Activated naive CD8-positive, alpha-beta T cell treated with anti-CD3 and anti-CD28 coated beads for 36 hours (primary cell): ENCODE results near the gene CRACR2B. TPM values are rescaled to one million over a fixed set of nuclear protein-coding genes. Genes with fewer than 3 reads are reported as not detected.

Source experiments
- DNase-seq: peaks from one replicate; pipeline ENCODE4 v3.0.0; 2021
- H3K27ac Mint-ChIP-seq: one replicate; pipeline ENCODE4 v1.8.0; 2022; ENCODE audit warnings: mild to moderate bottlenecking, moderate library complexity, mixed read lengths
- H3K27me3 Mint-ChIP-seq: one replicate; pipeline ENCODE4 v1.8.0; 2022; ENCODE audit warnings: mild to moderate bottlenecking, mixed read lengths
- H3K36me3 Mint-ChIP-seq: one replicate; pipeline ENCODE4 v1.8.0; 2021; ENCODE audit warnings: mild to moderate bottlenecking, mixed read lengths
- H3K4me1 Mint-ChIP-seq: one replicate; pipeline ENCODE4 v1.8.0; 2021; ENCODE audit warnings: mixed read lengths
- H3K4me3 Mint-ChIP-seq: one replicate; pipeline ENCODE4 v1.8.0; 2022; ENCODE audit warnings: mild to moderate bottlenecking, moderate library complexity, mixed read lengths
- H3K9me3 Mint-ChIP-seq: one replicate; pipeline ENCODE4 v1.8.0; 2022; ENCODE audit warnings: mixed read lengths
- total RNA-seq, 2 experiments: library from RNA; stranded (reverse); gene quantifications; one replicate each; pipeline ENCODE4 v1.2.3, GENCODE V29; 2021

The CRACR2B gene
- total RNA-seq, 2 experiments from 2014 or later, result 0.76 to 1.1 TPM

DNA sequence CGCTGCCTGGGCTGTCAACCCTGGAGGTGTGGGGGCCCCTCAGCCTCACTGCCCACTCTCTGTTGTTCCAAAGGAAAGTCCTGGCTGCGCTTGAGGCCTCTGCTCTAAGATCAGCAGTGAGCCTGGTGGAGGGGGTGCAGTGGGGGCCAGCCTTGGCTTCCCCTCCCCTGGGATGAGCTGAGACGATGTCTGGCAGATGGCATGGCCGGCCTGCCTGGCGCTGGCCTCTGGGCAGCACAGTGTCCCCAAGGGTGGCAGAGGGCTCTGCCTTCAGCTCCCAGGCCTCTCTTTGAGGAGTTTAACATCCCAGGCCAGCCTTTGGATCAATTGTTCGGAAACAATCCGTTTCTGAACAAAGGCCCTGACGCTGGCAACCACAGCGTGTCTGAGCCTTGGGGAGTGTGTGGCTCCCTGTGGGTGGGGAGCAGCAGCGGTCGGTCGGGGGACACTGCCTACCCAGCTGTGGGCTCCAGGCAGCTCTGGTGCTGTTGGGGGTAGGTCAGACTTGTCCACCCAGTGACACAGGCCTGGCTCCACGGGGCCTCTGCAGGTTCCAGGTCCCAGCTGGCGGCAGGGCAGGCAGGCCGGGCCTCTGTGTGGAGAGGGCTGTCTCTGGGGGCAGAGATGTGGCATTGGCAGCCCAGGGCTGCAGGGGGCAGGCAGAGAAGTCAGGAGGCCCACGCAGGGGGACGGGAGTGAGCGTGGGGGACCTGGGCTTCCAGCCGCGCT lies 27.0 kb downstream of the CRACR2B start:
- H3K27me3 Mint-ChIP-seq, result no peaks in the 10 kb centered on the region
- H3K4me3 Mint-ChIP-seq, result no peak overlapping the region
- H3K27ac Mint-ChIP-seq, result no peak overlapping the region
- H3K9me3 Mint-ChIP-seq, result no peaks in the 10 kb centered on the region
- H3K36me3 Mint-ChIP-seq, result no peaks in the 10 kb centered on the region
- peaks cover 2% of the 10 kb centered on the region for H3K4me1 Mint-ChIP-seq
- DNase-seq, result no peak

DNA sequence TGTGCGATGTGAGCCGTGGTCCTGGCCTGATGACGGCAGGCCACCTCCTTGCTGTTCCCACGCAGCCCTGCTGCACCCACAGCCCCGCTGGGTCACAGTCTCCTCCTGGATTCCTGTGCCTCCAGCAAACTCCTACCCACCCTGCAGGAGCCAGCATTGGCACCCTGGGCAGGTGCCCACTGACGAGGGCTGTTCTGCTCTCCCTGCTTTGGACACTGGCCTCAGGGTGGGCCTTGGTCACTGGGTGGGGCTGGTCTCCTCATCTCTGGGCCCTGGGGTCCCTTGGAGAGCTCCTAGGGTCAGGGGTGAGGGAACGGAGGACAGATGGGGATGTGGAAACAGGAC lies 27.6 kb downstream of the CRACR2B start:
- H3K4me1 Mint-ChIP-seq, result peaks cover 2% of the 10 kb centered on the region

DNA sequence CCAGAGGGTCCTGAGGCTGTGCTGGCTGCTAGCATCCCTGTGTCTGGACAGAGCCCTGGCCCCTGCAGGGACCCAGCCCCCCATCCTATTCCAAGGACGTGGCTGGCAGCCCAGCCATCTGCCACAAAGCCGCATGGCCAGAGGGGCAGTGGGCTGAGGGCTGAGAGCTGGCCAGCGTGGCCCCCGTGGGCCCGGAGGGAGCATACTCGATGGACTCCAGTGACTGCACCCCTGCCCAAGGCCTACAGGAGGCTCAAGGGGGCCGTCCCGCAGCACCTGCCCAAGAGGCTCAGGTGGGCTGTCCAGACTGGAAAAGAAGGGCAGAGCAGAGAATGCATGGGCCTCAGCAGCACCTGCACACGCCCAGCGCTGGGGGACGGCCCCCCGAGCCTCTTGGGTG lies 28.1 kb downstream of the CRACR2B start:
- Mint-ChIP-seq H3K27me3 (no peaks in the 10 kb centered on the region), H3K4me1 (peaks cover 2% of the 10 kb centered on the region), H3K27ac (no peak overlapping the region), H3K9me3 (no peaks in the 10 kb centered on the region), H3K4me3 (no peak overlapping the region), H3K36me3 (no peaks in the 10 kb centered on the region)
- no peak for DNase-seq

More for the DNA sequence above, 27.6 kb downstream of the CRACR2B start:
- Mint-ChIP-seq H3K27me3 (no peaks in the 10 kb centered on the region), H3K36me3 (no peaks in the 10 kb centered on the region), H3K4me3 (no peak overlapping the region), H3K27ac (no peak overlapping the region), H3K9me3 (no peaks in the 10 kb centered on the region)
- no peak for DNase-seq

GRCh38 chr11:856397-856796 lies 28.7 kb downstream of the CRACR2B start:
- Mint-ChIP-seq H3K4me3 (no peak overlapping the region), H3K9me3 (no peaks in the 10 kb centered on the region), H3K4me1 (peaks cover 2% of the 10 kb centered on the region), H3K27ac (no peak overlapping the region), H3K36me3 (no peaks in the 10 kb centered on the region), H3K27me3 (no peaks in the 10 kb centered on the region)
- no peak for DNase-seq

- Mint-ChIP-seq H3K27ac (no peak overlapping the region), H3K4me3 (no peak overlapping the region), H3K27me3 (no peaks in the 10 kb centered on the region), H3K36me3 (no peaks in the 10 kb centered on the region), H3K4me1 (peaks cover 2% of the 10 kb centered on the region), H3K9me3 (no peaks in the 10 kb centered on the region)
- DNase-seq, result no peak
These were observed 30.5 kb downstream of the CRACR2B start for GRCh38 chr11:858053-858761.

DNA sequence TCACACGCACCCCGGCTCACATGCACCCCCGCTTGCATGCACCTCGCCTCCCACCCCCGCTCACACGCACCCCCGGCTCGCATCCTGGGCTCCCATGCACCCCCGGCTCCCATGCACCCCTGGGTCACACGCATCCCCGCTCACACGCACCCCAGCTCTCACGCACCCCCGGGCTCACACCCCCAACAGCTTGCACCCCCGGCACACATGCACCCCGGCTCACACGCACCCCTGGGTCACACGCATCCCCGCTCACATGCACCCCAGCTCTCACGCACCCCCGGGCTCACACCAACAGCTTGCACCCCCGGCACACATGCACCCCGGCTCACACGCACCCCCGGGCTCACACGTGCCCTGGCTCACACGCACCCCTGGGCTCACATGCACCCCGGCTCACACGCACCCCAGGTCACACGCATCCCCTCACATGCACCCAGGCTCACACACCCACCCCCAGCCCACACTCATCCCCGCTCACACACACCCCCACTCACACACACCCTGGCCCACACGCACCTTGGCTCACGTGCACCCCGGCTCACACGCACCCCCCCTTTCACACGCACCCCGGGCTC lies 31.1 kb downstream of the CRACR2B start:
- DNase-seq, result no peak
- H3K27me3 Mint-ChIP-seq, result no peaks in the 10 kb centered on the region
- no peaks in the 10 kb centered on the region for H3K36me3 Mint-ChIP-seq
- peaks cover 2% of the 10 kb centered on the region for H3K4me1 Mint-ChIP-seq
- H3K4me3 Mint-ChIP-seq, result no peak overlapping the region
- no peaks in the 10 kb centered on the region for H3K9me3 Mint-ChIP-seq
- no peak overlapping the region for H3K27ac Mint-ChIP-seq

DNA sequence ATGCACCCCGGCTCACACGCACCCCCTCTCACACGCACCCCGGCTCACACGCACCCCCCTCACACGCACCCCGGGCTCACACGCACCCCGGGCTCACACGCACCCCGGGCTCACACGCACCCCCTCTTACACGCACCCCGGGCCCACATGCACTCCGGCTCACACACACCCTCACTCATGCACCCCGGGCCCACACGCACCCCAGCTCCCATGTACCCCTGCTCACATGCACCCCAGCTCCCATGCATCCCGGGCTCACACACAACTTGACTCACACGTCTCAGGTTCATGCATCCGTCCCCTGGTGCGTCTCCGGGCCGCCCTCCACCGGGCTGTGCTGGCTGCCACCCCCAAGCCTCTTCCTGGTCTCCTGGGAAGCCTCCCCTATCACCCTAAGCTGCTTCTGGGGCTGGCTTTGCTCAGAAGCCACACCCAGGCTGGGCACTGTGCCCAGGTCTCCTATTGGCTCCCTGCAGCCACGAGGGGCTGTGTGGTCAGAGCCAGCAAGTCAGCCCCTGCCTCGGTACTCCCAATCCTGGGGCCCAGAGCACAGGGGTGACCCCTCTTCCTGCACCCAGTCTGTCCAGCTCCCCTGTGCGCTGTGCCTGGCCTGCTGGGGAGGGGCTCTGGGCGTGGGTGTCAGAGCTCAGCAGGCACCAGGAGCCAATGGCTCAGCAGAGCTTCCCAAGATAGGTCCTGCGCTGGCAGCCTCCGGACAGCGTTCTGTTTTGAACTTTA lies 31.8 kb downstream of the CRACR2B start:
- Mint-ChIP-seq H3K36me3 (no peaks in the 10 kb centered on the region), H3K9me3 (no peaks in the 10 kb centered on the region), H3K27ac (no peak overlapping the region), H3K4me3 (no peak overlapping the region), H3K27me3 (no peaks in the 10 kb centered on the region), H3K4me1 (peaks cover 2% of the 10 kb centered on the region)
- DNase-seq, result no peak

GRCh38 chr11:860234-861104 lies 32.8 kb downstream of the CRACR2B start:
- Mint-ChIP-seq H3K27ac (no peak overlapping the region), H3K9me3 (no peaks in the 10 kb centered on the region)
- DNase-seq, result no peak

GRCh38 chr11:861105-861479 lies 33.4 kb downstream of the CRACR2B start:
- H3K4me1 Mint-ChIP-seq, result peaks cover 2% of the 10 kb centered on the region
- no peaks in the 10 kb centered on the region for H3K9me3 Mint-ChIP-seq
- no peaks in the 10 kb centered on the region for H3K36me3 Mint-ChIP-seq
- no peak overlapping the region for H3K4me3 Mint-ChIP-seq
- no peak overlapping the region for H3K27ac Mint-ChIP-seq
- no peak for DNase-seq
- H3K27me3 Mint-ChIP-seq, result no peaks in the 10 kb centered on the region

More at GRCh38 chr11:860234-861104, 32.8 kb downstream of the CRACR2B start:
- H3K36me3 Mint-ChIP-seq, result no peaks in the 10 kb centered on the region
- peaks cover 2% of the 10 kb centered on the region for H3K4me1 Mint-ChIP-seq
- no peaks in the 10 kb centered on the region for H3K27me3 Mint-ChIP-seq
- no peak overlapping the region for H3K4me3 Mint-ChIP-seq

DNA sequence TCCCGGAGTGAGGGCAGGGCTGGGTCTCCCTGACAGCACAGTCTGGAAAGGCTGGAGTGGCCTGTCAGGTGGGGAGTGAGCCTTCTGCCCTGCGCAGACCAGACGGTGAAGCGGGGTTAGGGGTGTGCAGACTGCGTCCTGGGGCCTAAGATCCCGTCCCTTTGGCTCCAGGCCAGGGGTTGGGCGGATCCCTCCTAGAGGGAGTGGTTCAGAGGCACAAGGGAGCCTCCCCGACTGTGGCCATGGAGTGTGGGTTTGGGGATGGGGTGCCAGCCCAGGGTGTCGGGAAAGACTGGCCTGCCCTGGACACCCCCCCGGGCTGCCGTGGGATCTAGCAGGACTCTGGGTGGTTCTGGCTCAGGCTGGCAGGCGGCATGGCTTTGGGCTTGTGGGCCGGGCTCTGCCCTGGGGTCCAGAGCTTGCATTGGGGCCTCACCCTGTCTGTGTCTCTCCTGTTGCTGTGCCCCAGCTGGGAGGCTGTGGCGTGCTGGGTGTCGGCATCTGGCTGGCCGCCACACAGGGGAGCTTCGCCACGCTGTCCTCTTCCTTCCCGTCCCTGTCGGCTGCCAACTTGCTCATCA lies 34.5 kb downstream of the CRACR2B start:
- H3K27ac Mint-ChIP-seq, result no peak overlapping the region
- no peaks in the 10 kb centered on the region for H3K9me3 Mint-ChIP-seq
- H3K36me3 Mint-ChIP-seq, result no peaks in the 10 kb centered on the region
- peaks cover 2% of the 10 kb centered on the region for H3K4me1 Mint-ChIP-seq
- DNase-seq, result no peak
- no peaks in the 10 kb centered on the region for H3K27me3 Mint-ChIP-seq
- H3K4me3 Mint-ChIP-seq, result no peak overlapping the region

GRCh38 chr11:862696-863022 lies 34.9 kb downstream of the CRACR2B start:
- DNase-seq, result no peak
- Mint-ChIP-seq H3K4me3 (no peak overlapping the region), H3K9me3 (no peaks in the 10 kb centered on the region), H3K27ac (no peak overlapping the region), H3K4me1 (peaks cover 2% of the 10 kb centered on the region), H3K27me3 (no peaks in the 10 kb centered on the region), H3K36me3 (no peaks in the 10 kb centered on the region)

DNA sequence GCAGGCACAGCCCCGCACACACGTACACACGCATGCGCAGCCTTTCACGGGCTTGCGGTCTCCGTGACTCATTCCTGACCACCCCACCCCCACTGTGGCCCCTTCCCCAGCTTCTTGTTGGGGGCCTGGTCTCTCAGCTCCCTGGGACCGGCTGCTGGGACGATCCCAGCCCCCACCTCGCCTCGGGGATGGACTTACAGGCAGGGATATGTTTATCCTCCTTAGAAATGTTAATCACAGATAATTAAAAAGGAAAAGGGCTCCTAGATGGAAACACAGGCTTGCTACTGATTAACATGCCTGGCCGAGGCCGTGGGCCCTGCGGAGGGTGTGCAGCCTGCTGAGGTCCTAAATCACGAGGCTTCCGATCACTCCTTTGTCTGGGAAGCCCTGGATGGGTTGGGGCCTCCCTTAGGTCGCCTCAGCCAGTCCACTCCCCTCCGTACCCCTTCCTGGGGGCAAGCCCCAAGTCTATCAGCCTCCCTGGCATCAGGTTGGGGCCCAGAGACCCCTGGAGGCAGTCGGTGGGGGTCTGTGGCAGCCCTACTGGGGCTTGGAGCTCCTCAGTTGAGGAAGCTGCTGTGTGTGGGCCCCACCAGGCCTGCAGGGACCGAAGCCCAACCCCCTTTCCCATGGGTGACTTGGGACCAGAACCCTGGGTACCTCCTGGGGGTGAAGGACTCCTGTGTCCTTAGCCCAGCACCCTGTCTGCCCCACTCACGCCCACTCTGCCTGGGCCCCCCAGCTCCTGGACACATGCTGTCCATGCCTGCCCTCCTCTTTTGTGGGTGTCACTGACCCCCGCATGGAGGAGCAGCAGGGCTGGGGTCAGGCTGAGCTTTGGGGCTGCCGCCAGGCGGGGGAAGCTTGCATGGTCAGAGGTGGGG lies 35.5 kb downstream of the CRACR2B start:
- H3K4me1 Mint-ChIP-seq, result peaks cover 2% of the 10 kb centered on the region
- H3K9me3 Mint-ChIP-seq, result no peaks in the 10 kb centered on the region
- H3K4me3 Mint-ChIP-seq, result no peak overlapping the region
- no peak overlapping the region for H3K27ac Mint-ChIP-seq
- DNase-seq, result no peak
- no peaks in the 10 kb centered on the region for H3K27me3 Mint-ChIP-seq
- H3K36me3 Mint-ChIP-seq, result no peaks in the 10 kb centered on the region

DNA sequence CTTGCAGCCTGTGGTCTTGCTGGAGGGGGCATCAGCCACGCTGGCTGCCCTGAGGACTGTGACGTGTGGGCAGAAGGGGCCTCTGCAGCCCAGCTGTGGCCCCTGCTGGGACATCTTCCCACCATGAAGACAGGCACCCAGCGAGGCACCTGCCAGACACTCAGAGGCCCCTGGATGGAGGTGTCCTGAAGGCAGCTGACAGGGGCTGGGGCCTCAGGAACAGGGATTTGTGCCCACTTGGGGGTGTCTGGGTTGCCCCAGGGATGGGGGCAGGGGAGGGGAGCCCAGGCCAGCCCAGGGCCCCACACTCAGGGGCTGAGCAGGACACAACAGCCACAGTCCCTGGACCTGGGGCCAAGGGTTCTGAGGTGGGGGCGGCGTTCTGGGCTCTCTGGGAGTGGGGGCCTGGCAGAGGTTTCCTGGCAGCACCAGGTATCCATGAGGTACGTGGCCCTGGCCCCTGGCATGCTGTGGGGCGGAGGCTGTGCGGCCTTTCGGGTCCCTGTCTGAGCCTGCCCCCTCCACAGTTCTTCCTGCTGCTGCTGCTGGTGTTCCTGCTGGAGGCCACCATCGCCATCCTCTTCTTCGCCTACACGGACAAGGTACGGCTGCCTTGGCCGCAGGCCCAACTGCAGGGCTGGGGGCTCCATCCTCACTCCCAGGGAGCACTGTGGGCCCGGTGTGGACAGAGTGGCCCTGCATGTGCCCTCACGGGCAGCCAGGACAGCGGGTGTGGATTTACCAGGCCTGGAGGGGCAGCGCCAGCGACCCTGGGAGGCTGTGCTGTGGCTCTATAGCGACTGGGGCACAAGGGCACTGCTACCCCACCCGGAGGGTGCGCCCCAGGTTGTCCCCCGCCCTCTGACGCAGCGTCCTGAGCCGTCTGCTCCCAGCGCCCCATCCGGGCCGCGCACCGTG lies 36.5 kb downstream of the CRACR2B start:
- H3K27ac Mint-ChIP-seq, result no peak overlapping the region
- H3K4me3 Mint-ChIP-seq, result no peak overlapping the region
- no peaks in the 10 kb centered on the region for H3K36me3 Mint-ChIP-seq
- DNase-seq, result no peak
- H3K9me3 Mint-ChIP-seq, result no peaks in the 10 kb centered on the region
- peaks cover 2% of the 10 kb centered on the region for H3K4me1 Mint-ChIP-seq
- no peaks in the 10 kb centered on the region for H3K27me3 Mint-ChIP-seq
